ENCODE data around the gene ZNF783.

GRCh38 chr7:149286811-149287400, 24.9 kb downstream of the ZNF783 start:
- TF ChIP-seq CTCF (IDR thresholded peaks at IDR 0.05) (no peak), POLR2A (IDR thresholded peaks at IDR 0.05) (no peak)

Measured in prostate gland (tissue), 2 donors.